ENCODE results near the gene RANBP10.
"Not testable (repeated sequence)": the region's sequence is repeated elsewhere in the genome, so short reads cannot be mapped to it uniquely, and the experiment has no call there.

The RANBP10 gene

DNA sequence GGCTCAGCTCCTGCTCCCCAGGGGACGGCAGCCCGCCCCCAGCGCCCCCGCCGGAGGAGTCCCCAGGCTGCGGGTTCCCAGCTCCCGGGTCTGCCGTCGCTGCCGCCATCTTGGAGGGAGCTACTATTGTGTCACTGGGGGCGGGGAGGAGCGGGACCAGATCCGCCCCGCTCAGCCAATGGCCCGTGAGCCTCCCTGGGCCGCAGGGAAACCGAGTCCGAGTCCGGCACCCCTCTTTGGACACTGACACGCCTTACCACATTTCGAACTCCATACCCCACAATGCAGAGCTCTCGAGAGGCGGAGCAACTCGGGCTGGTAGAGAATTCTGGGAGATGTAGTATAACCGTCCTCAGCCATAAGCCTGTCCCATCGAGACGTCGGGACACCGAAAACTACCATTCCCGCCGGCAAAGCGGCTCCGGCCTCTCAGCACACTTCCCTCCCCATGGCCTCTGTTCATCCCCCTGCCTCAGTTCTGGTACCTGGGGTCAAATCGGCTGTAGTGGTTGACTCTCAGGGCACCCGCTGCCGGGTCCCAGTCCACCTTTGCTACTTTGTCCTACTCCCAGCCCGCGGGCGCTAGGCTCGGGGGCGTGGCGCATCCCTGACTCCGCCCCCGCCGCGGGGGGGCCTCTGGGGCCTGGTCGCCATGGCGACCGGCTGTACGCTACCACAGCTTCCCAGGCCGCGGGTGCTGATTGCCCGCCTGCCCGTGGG, at the start of gene RANBP10, which contains the start of gene TSNAXIP1:
RANBP10 (minus strand) TSS at position 133 of the 720 bp plus-strand sequence; CDS start at position 109, 24 bp downstream.
TSNAXIP1 (plus strand) TSS at position 462 of the 720 bp plus-strand sequence. CDS start 261 bp downstream, outside the sequence.
- peak; percentile 97 for DNase-seq

DNA sequence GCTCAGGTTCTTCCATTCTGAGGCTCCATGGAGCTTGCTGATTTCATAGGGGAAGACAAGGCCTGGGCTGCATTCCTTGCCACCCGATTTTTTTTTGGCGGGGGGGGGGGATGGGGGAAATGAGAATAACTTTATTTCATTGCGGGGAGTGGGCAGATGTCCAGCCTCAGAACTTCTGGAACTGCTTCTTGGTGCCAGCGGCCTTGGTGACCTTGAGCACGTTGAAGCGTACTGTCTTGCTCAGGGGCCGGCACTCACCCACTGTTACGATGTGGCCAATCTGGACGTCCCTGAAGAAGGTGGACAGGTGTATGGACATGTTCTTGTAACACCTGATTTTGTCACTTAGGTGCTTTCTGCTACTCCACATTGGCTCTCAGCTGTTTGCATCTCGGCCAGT, 49.4 kb upstream of the RANBP10 start:
- no peak for DNase-seq

DNA sequence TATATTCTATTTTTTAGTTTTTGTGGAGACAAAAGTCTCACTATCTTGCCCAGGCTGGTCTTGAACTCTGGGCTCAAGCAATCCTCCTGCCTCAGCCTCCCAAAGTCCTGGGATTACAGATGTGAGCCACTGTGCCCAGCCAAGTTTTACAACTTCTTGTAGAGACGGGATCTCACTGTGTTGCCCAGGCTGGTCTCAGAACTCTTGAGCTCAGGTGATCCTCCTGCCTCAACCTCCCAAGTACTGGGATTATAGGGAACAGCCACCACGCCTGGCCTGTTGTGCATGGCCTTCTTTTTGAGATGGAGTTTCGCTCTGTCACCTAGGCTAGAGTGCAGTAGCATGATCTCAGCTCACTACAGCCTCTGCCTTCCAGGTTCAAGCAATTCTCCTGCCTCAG, 47.3 kb upstream of the RANBP10 start:
- DNase-seq: no peak

DNA sequence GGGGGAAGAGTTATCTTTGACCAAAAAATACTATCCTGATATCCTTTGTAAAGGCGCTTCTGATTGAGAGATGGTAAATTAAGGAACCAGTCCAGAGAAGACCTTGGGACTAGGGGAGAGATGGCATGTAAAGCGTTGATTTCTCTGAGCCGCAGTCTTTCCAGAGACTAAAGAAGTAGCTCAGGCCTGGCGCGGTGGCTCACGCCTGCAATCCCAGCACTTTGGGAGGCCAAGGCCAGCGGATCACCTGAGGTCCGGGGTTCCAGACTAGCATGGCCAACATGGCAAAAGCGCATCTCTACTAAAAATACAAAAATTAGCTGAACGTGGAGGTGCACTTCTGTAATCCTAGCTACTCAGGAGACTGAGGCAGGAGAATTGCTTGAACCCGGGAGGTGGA, 41.8 kb upstream of the RANBP10 start:
- DNase-seq: no peak

DNA sequence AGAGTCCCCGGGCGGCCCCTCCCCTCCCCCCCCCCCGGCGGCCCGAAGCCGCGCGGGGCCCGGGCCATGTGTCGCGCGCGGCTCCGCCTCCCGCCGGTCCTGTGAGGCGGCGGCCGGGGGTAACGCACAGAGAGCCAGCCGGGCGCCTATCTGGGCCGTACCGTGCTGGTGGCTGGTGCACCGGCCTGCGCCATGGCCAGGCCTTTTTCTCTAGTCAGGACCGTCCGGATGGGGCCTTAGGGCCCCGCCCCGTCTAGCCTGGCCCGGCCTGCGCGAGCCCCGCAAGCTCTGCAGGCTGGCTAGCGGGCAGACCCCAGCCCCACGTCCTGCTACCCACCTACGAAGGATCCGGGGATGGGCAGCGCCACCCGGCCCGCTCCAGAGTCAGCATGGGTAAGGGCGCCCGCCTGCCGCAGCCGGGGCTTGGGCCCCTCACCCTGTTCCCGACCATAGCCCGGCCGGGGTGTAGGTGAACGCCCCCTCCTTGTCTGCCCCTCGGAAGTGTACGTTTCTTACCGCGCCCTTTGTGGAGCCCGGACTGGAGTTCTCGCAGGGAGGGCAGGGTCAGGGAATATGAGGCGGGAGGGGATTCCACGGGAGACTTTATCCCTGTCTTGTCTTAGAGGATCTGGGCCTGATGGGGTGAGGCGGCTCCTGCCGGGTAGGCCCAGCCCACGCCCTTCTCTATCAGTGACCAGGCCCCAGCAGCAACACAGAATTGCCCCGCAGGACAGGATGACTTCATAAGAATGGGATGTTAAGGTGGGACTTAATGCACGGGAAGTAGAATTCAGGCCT, 40.9 kb upstream of the RANBP10 start, which contains the start of gene CENPT:
CENPT (minus strand) TSS at position 630 of the 798 bp plus-strand sequence. CDS start 13,834 bp downstream, outside the sequence.
- no peak for DNase-seq

DNA sequence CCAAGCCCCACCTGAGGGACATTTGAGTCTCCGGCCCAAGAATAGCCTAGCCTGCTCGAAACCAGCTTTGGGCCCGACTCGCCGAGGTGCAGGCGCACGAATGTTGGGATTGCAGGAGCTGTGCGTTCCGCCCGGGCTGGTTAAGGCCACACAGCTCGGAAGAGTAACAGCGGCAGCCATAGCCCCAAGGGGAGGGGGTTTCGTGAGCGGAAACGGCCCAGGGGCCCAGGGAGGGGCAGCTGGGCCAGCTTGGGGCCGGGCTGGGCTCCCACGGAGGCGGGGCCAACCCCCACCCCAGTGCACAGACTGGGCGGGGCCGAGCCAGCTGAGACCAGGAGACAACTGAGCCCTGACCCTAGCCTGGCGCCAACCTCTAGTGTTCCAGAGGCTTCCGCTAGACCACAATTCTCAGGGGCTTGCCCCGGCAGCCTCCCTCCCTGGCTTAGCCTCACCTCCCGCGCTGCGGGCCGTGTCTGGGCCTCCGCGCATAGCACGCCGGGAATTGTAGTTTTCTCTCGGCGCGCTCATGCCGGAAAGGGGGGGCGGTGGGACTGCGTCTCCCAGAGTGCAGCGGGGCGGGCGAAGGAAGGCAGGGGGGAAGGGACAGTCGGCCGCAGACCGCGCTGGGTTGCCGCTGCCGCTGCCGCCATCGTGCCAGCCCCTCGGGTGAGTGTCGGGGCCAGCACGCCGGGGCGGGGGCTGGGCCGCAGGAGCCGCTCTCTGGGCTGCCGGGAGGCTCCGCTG, 40.1 kb upstream of the RANBP10 start, which contains the start of gene NUTF2:
NUTF2 (plus strand) TSS at position 614 of the 744 bp plus-strand sequence. CDS start 18,198 bp downstream, outside the sequence.
- DNase-seq: peak; percentile 91

DNA sequence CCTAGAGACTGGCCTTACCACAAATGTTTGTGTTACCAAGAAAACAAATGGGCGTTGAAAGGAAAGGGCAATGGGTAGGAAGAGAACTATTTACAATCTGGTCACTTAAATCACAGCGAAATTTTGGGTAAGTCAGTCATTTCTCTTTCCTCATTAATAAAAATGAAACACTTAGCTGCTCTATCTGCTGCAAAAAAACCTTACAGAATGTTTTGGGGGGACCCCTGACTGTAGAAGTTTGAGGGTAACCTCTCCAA, 39.6 kb upstream of the RANBP10 start:
- no peak for DNase-seq

DNA sequence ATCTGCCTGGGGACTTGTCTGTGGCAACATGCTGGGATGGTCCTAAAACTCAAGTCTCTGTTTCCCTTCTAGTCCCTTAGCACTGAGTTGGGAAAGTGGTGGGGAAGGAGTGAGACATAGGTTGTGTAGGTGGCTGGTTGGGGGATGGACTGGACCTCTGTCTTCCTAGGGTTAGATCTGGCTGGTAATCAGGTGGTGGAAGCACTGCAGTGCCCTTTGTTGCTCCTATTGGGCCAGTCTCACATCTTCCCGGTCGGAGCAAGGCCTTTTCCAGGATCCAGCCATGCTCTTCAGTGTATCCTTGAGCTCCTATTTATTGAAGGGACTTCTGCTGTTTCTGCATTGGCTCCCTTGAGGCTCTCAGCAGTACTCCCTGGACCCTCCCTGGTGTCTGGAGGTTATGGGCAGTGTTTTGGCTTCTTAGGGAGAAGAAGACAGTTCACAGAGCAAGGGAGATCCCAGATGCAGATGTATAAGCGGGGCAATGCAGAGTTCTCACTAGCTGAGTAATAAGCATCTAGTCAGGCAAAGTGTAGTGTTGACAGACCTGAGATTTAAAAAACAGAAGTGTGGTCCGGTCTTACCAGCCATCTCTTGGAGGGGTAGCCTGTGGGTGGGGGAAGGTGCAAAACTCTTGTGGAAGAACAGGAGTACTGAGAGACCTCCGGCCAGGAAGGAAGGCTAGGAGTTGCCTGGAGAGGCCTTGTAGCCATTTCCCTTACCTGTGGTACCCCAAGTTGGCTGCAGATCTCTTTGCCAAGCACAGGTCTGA, 39.1 kb upstream of the RANBP10 start:
- DNase-seq: no peak

DNA sequence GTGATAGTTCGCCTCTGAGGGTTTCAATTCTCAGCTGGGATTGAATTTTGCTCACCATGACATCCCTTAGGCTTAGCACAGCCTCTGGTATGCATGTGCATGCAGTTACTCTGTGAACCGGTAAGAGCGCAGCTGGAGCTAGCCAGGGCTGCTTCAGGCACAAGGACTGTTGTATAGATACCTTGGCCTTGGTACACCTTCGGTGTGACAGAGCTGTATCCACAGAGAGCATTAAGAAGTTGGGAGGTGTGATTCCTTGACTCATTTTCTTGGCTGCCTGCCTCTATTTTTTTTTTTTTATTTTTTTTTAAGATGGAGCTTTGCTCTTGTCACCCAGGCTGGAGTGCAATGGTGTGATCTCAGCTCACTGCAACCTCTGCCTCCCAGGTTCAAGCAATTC, 38.1 kb upstream of the RANBP10 start:
- no peak for DNase-seq

DNA sequence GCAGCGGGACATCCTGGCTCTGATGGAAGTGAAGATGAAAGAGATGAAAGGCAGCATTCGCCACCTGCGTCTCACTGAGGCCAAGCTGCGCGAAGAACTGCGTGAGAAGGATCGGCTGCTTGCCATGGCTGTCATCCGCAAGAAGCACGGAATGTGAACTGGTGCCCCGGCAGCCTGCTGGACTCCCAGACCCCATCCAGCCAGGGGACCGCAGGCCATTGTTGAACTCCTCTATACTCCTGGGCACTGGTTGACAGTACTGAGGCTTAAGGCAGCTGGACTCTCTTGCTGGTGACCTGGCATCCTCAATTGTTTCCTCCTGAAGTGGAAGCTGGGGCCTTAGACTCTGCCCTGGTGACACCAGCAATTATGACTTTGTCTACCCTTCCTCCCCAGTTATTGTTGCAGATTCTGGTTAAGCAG, 37.0 kb upstream of the RANBP10 start:
- DNase-seq: no peak

DNA sequence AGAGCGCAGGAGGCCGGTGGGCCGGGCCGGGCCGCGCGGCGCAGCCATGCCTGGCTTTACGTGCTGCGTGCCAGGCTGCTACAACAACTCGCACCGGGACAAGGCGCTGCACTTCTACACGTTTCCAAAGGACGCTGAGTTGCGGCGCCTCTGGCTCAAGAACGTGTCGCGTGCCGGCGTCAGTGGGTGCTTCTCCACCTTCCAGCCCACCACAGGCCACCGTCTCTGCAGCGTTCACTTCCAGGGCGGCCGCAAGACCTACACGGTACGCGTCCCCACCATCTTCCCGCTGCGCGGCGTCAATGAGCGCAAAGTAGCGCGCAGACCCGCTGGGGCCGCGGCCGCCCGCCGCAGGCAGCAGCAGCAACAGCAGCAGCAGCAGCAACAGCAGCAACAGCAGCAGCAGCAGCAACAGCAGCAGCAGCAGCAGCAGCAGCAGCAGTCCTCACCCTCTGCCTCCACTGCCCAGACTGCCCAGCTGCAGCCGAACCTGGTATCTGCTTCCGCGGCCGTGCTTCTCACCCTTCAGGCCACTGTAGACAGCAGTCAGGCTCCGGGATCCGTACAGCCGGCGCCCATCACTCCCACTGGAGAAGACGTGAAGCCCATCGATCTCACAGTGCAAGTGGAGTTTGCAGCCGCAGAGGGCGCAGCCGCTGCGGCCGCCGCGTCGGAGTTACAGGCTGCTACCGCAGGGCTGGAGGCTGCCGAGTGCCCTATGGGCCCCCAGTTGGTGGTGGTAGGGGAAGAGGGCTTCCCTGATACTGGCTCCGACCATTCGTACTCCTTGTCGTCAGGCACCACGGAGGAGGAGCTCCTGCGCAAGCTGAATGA, 36.4 kb upstream of the RANBP10 start:
- DNase-seq: no peak

DNA sequence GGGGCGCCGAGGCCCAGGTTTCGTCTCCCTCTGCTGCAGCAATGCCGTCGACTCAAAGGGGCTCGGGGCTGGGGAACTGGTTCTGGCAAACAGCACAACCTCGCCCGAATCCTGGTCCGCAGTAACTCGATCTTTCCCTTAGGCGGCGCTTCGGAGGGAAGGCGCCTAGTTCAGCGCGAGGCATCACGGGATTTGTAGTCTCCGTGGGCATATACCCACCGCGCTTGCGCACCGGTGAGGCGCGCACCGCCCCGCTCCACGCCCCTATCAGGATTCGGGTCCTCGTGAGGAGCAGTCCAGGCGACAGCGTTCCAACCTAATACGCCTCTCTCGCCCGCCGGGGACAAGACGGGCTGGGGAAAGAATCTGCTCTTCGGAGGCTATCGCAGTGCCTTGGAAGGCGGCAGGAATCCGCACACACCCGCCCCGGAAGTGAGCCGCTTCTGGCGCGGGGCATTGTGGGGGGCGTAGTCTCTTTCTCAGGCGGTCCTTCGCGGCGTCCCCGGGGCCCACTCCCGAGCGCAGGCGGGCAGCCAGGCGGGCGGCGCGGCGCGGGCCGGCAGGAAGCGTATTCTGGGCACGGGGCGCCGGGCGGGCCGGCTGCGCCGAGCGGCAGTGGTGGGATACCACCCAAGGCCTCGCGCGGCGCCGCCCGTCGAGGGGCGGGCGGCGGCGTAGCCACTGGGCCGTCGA, 35.6 kb upstream of the RANBP10 start, which contains the start of gene THAP11:
THAP11 (plus strand) TSS at position 505 of the 693 bp plus-strand sequence. CDS start 235 bp downstream, outside the sequence.
- peak; percentile 90 for DNase-seq

DNA sequence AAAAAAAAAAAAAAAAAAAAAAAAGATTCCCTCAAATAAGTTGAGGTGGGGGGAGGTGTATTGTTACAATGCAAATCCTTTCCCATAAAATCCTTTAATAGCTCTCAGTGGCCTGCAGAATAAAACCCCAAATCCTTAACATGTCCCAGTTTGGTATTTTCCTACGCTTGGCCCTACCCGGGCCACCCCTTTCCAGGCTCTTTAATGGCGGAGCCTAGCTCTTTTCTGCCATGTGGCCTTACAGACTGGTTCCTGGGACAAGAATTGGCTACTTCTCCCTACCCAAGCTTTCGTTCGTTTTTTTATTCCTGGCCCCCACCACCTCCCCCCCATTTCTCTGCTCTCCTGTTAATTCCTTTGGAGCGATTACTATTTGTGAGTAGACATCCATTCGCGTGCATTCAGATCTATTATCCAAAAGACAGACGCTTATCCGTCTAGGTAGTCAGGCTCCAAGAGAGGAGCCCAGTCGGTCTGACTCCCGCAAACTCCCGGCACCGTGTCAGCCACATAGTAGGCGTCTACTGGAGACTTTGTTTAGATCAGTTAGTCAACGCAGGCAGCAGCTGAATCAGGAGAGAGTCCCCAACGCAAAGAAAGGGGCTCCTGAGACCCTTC, 34.9 kb upstream of the RANBP10 start:
- peak; percentile 62 for DNase-seq

DNA sequence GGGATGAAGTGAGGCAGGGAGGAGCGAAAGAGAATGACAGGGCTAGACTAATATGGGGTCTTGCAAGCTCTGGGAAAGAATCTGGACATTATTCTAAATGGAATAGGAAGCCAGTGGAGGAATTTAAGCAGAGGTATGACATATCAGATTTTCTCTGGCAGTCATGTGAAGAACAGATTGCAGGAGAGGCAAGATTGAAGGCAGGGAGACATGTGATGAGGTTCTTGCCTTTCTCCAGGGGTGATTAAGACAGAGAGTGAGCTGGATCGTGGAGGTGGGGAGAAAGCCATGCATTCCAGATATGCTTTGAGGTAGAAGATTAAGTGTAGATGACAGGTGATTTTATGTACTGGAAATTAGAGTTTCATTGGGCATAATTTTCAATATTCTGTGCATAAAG, 31.5 kb upstream of the RANBP10 start:
- DNase-seq: no peak

DNA sequence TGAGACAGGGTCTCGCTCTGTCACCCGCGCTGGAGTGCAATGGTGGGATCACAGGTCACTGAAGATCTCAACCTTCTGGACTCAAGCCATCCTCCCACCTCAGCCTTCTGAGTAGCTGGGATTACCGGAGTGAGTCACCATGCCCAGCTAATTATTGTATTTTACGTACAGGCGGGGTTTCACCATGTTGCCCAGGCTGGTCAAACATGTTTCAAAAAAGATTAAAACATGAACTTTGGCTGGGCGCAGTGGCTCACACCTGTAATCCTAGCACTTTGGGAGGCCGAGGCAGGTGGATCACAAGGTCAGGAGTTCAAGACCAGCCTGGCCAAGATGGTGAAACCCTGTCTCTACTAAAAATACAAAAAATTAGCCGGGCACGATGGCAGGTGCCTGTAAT, 30.8 kb upstream of the RANBP10 start:
- not testable (repeated sequence) for DNase-seq

DNA sequence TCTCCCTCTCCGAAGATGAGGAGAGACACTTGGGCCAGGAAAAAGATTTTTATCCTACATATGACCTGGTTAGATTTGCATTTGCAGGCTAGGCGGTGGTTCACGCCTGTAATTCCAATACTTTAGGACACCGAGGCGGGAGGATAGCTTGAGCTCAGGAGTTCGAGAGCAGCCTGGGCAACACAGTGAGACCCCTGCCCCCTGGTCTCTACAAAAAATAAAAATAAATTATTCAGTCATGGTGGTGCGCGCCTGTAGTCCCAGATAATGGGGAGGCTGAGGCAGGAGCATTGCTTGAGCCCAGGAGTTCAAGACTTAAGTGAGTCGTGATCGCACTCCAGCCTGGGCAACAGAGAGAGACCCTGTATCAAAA, 27.9 kb upstream of the RANBP10 start:
- DNase-seq: no peak

DNA sequence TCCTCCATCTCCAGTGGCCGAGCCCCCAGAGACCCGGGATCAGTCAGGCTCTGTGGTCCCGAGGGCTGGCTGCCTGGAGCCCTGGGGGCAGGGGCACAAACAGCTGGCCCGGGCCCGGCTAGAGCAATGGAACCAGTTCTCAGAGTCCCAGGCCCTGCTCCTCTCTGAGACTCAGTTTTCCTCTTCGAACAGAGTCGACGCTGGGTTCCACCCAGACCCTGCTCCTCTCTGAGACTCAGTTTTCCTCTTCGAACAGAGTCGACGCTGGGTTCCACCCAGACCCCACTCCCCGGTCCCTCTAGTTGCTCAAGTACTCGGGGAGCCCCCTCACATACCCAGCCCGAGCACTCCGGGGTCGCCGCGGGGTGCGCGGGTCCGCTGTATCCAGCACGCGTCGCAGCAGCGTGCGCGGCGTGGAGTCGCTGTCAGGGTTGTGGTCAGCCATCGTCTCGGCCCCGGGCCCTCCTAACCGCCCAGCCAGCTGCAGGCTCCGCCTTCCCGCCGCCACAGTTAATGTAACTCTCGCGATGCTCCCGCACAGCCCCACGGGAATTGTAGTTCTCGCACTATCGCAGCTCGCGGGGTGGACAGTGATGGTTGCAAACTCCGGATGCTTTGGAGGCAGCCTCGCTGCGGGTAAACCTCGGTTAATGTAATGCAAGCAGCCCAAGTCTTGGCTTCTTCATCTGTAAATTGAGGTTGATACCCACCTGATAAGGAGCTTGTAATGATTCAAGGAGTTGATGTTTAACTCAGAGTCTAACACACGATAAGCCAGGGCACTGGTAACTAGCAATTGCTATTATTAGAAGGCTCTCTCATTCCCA, 27.3 kb upstream of the RANBP10 start:
- peak; percentile 73 for DNase-seq

DNA sequence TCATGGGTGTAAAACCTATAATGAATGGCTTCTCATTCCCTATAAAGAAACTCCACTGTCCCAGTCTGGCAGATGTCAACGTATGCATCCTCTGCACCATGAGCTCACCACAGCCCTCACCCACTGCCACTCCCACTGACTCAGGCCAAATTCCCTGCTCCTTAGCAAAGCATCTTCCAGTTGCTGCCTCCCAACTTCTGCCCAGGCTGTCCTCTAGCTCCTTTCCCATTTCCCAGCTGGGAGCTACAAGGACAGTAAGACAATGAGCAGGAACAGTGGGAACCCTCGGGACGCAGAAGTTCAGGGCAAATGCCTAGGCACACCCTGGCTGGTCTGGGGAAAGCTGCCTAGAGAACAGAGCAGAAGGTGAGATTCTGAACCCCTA, 26.7 kb upstream of the RANBP10 start:
- DNase-seq: no peak

DNA sequence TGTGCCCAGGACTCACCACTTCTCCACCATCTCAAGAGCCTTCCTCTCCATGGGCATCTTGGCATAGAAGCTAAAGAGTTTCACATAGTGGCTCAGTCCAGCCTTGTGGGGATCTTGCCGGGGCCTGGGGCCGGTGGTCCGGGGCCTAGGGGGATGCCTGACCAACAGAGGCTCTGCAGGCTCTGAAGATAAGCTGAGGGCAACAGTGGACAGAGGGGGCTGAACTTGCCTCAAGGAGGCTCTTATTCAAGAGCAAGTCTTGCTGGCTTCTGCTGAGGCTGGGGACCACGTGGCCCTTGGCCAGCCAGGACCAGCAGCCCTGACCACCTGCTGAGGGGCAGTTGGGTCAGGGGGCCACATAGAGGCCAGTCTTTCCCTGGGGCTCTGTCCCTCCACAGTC, 22.3 kb upstream of the RANBP10 start:
- DNase-seq: no peak

DNA sequence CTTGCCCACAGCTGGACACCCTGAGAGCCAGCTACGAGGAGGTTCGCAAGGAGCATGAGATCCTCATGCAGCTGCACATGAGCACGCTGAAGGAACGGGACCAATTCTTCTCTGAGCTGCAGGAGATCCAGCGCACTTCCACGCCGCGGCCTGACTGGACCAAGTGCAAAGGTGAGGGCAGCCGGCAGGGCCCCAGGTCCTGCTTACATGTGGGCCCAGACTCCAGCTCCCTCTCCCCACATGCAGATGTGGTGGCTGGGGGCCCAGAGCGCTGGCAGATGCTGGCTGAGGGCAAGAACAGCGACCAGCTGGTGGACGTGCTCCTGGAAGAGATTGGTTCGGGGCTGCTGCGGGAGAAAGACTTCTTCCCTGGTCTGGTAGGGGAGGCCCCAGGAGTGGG, 19.5 kb upstream of the RANBP10 start:
- no peak for DNase-seq

Measured in SHP77 treated with DMSO at 0.1 percent for 48 hours (cell line).